Adipocyte (in vitro differentiated cells): ENCODE results near the gene LRRC3.
"Not testable (repeated sequence)": the region's sequence is repeated elsewhere in the genome, so short reads cannot be mapped to it uniquely, and the experiment has no call there.

Experiments
- DNase-seq: peaks from one replicate; pipeline ENCODE4 v3.0.0-alpha.2; 2015; ENCODE audit warnings: low read depth
- H3K27me3 ChIP-seq: replicated peaks from 2 replicates; pipeline ENCODE4 v1.7.0; 2013; ENCODE audit warnings: mild to moderate bottlenecking, low read length, moderate library complexity; ENCODE audit not compliant: control insufficient read depth, insufficient read depth
- H3K36me3 ChIP-seq: 2 replicates; pipeline ENCODE4 v1.7.0; 2013; ENCODE audit warnings: low read length, mild to moderate bottlenecking, moderate library complexity; ENCODE audit not compliant: control insufficient read depth, insufficient read depth, severe bottlenecking
- H3K4me1 ChIP-seq: 2 replicates; pipeline ENCODE4 v1.7.0; 2013; ENCODE audit warnings: mild to moderate bottlenecking, low read length, moderate library complexity; ENCODE audit not compliant: control insufficient read depth, insufficient read depth
- H3K4me3 ChIP-seq: 2 replicates; pipeline ENCODE4 v1.7.0; 2013; ENCODE audit warnings: mild to moderate bottlenecking, low read length, moderate library complexity
- H3K9ac ChIP-seq: 2 replicates; pipeline ENCODE4 v1.7.0; 2013; ENCODE audit warnings: mild to moderate bottlenecking, low read length, moderate library complexity
- H3K9me3 ChIP-seq: 2 replicates; pipeline ENCODE4 v1.7.0; 2013; ENCODE audit warnings: mild to moderate bottlenecking, low read length, moderate library complexity; ENCODE audit not compliant: control insufficient read depth

LRRC3 gene

DNA sequence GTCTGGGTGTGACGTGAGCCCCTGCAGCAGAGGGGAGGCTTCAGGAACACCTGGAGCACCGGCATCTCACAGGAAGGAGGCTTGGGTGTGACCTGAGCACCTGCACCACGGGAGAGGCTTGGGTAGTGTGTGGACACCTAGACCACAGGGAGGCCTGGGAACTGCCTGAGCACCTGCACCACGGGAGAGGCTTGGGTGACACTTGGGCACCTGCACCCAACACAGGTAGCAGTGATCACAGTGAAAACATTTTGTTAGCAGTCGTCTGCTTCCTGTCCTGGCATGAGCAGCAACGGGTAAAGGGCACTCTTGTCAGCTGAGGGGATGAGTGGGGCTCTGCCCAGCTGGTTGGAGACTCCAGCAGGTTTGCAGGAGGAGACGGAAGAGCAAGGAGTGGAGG is 22.4 kb downstream of the LRRC3 start:
- H3K4me1 ChIP-seq: peaks cover 3% of the 10 kb centered on the region
- no peak overlapping the region for H3K9ac ChIP-seq
- peaks cover 10% of the 10 kb centered on the region for H3K27me3 ChIP-seq
- no peak overlapping the region for H3K4me3 ChIP-seq
- DNase-seq: no peak
- no peaks in the 10 kb centered on the region for H3K36me3 ChIP-seq
- H3K9me3 ChIP-seq: no peaks in the 10 kb centered on the region

DNA sequence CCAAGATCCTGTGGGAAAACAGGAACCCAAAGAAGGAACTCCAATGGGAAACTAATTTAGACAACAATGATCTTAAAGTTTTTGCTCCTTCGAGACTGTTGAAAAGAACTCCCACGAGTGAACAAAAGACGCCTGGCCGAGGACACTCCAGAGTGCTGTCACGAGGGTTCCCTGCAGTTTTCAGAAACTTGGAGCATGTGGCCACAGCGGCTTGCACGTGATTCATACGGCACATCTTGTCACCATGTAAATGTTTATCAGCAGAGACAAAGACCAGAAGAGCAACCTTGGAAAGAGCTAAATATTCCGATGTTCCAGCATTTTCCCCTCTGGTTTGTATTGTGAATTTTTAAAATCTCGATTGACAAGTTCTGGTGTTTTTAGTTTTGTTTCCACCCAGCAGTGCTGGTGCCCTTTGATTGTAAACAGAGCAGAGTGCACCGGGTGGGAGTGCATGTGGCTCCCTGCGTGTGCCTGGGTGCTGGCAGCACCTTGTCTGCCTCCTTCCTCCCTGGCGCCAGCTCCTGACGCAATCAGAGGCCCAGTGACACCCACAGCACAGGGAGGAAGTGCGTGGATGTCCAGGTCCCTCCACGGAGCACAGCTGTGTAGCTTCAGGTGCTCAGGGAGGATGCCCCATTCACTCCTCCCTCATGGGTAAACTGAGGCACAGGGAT is 23.0 kb downstream of the LRRC3 start:
- DNase-seq: no peak

GRCh38 chr21:44478801-44479167 is 23.5 kb downstream of the LRRC3 start:
- H3K36me3 ChIP-seq: no peaks in the 10 kb centered on the region
- peaks cover 3% of the 10 kb centered on the region for H3K4me1 ChIP-seq
- no peak overlapping the region for H3K4me3 ChIP-seq
- H3K9ac ChIP-seq: no peak overlapping the region
- DNase-seq: no peak
- no peaks in the 10 kb centered on the region for H3K9me3 ChIP-seq
- peaks cover 20% of the 10 kb centered on the region for H3K27me3 ChIP-seq

More for the DNA sequence above, 23.0 kb downstream of the LRRC3 start:
- peaks cover 15% of the 10 kb centered on the region for H3K27me3 ChIP-seq
- no peak overlapping the region for H3K4me3 ChIP-seq
- H3K9me3 ChIP-seq: no peaks in the 10 kb centered on the region
- H3K9ac ChIP-seq: no peak overlapping the region
- H3K4me1 ChIP-seq: peaks cover 3% of the 10 kb centered on the region
- H3K36me3 ChIP-seq: no peaks in the 10 kb centered on the region

DNA sequence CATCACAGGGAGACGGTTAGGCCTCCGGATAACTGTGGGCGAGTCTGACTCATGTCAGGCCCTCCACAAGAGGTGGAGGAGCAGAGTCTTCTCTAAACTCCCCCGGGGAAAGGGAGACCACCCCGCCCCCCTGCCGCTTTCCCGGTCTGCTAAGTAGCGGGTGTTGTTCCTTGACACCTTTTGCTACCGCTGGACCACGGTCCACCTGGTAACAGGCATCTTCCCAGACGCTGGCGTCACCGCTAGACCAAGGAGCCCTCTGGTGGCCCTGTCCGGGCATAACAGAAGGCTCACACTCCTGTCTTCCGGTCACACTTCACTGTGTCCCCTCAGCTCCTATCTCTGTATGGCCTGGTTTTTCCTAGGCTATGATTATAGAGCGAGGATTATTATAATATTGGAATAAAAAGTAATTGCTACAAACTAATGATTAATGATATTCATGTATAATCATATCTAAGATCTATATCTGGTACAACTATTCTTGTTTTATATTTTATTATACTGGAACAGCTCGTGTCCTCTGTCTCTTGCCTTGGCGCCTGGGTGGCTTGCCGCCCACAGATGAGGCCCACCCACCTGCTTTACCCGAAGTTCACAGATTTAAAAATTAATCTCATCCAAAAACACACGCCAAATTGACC is 24.4 kb downstream of the LRRC3 start:
- H3K36me3 ChIP-seq, H3K9me3 ChIP-seq, H3K4me1 ChIP-seq, H3K9ac ChIP-seq, H3K4me3 ChIP-seq: not testable (repeated sequence)
- H3K27me3 ChIP-seq: peaks cover 25% of the 10 kb centered on the region
- peak; percentile 35 for DNase-seq

DNA sequence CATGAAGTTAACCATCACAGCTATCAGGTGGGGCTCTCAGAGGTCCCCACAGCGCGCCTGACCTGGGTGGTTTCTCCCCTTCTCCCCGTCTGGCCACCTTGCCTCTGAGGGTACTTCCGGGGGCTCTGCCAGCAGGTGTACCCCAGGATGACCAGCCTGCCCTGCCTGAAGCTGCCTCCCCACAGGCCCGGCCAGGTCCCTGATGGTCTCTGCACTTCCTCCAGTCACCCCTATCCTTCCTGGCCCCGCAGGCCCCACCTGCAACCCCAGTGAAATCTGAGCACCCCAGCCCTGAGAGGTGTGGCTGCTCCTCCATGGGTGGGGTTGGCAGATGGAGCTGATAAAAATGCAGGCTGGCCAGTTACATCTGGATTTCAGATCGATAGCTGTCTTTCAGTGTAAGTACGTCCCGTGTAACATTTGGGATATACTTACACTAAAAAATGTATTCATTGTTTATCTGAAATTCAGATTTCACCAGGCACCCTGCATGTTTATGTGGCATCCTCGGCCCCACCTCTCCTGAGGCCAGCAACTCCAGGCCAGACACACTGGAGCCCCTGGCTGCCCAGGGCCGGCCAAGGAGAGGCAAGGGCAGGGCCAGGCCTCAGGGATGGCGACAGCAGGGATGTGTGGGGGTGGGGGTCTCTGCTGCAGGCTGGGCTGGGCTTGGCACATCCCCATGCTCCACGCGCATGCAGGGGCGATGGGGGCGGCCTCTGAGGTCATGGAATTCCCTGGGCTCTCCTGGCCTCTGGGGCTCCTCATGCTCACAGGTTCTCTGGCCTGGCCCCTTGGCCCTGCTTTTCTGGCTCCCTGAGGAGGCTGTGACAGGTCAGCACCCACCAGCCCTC is 25.1 kb downstream of the LRRC3 start:
- peaks cover 3% of the 10 kb centered on the region for H3K4me1 ChIP-seq
- H3K36me3 ChIP-seq: no peaks in the 10 kb centered on the region
- H3K9ac ChIP-seq: no peak overlapping the region
- no peak for DNase-seq
- no peak overlapping the region for H3K4me3 ChIP-seq
- H3K9me3 ChIP-seq: no peaks in the 10 kb centered on the region
- H3K27me3 ChIP-seq: peaks cover 25% of the 10 kb centered on the region

DNA sequence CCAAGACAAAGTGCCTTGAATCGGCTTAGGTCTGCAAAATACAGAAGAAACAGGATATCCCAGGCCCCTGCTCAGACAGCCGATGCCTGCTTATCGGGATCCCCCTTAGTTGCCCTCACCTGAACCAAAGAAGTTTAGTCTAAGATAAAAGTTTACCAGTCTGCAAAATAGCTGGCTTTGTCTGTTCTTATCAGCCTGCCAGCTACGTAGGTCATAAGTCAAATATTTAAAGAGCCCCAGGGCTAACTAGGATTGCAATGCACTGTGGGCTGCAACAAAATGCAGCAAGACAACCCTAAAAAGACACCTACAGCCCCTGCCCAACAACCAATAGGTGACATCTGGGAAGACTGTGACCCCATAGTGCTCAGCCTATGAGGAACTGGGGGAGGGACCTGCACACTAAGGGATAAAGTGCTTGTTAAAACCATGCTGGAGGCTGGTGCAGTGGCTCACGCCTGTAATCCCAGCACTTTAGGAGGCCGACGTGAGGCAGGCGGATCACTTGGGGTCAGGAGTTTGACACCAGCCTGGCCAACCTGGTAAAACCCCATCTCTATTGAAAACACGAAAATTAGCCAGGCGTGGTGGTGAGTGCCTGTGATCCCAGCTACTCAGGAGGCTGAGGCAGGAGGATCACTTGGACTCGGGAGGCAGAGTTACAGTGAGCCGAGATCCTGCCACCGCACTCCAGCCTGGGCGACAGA is 27.4 kb downstream of the LRRC3 start:
- no peaks in the 10 kb centered on the region for H3K9me3 ChIP-seq
- no peak for DNase-seq
- no peaks in the 10 kb centered on the region for H3K36me3 ChIP-seq
- no peak overlapping the region for H3K4me3 ChIP-seq
- H3K9ac ChIP-seq: no peak overlapping the region
- peaks cover 24% of the 10 kb centered on the region for H3K27me3 ChIP-seq
- H3K4me1 ChIP-seq: peaks cover 3% of the 10 kb centered on the region

DNA sequence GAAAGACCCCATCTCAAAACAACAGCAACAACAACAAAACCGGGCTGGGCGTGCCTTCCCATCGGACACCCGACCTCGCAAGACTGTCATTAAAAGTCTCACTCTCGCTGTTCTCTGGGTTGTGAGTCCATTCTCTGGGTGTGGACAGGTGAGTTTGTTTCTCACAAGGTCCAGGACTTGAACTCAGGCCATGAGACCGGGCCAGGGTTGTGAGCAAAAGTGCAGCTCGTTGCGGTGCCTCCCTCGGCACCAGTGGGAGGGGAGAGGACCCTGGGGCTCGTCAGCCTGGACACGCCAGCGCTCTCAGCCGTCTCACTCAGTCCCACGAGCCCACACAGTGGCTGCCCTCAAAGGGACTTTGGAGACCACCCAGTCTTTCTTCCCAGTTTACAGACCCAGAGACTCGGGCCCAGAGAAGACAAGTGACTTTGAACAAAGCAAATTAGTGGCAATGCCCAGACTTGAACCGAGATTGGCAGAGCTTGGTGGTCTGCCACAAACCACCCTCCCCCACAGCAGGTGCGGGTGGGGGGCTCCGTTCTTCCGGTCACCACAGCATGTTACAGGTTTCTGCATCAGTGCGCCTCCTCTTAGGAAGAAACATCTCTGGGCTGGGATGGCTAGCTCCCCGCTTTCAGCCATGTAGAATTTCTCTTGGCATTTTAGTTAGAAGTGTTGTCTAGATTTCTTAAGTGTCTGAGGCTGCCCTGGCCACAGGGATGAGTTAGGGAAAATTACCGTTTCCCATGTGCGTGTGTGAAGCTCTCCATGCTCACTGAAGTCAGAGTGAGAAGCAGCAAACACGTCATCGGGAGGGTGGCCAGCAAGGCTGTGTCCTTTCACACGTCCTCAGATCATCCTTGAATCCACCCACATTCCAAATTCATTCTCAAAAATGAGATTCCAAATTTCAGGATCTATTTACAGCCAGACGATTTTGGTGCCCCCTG is 28.3 kb downstream of the LRRC3 start:
- DNase-seq: no peak
- no peak overlapping the region for H3K4me3 ChIP-seq

GRCh38 chr21:44484498-44485253 is 29.4 kb downstream of the LRRC3 start:
- Histone ChIP-seq H3K4me3 (no peak overlapping the region), H3K9ac (no peak overlapping the region)

More for the DNA sequence above, 28.3 kb downstream of the LRRC3 start:
- H3K9me3 ChIP-seq: no peaks in the 10 kb centered on the region
- peaks cover 3% of the 10 kb centered on the region for H3K4me1 ChIP-seq
- no peak overlapping the region for H3K9ac ChIP-seq
- H3K36me3 ChIP-seq: no peaks in the 10 kb centered on the region
- H3K27me3 ChIP-seq: peaks cover 24% of the 10 kb centered on the region

DNA sequence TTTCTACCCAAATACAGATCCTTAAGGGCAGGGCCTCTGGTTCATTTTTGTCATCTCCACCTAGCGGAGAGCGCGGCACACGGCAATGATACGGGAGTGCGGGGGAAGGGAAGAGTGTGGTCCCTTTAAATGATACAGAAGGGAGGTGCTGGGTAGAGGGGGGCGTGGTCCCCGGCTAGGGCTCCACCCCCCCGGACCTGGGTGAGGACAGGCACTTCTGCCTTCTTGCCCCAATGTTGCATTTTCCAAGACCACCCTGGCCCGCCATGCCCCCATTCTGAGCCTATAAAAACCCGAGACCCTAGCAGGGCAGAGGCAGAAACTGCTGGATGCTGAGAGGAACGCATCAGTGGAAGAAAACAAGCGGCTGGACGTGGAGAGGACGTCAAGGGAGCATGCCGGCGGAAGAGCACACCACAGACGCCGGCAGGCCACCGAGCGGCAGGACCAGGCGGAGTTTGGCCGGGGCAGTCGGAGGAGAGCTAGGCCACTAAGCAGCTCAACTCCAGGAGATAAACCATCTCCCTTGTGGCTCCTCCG is 30.0 kb downstream of the LRRC3 start:
- Histone ChIP-seq H3K9ac (peak overlapping the region; percentile 57), H3K36me3 (no peaks in the 10 kb centered on the region), H3K9me3 (no peaks in the 10 kb centered on the region), H3K27me3 (peaks cover 30% of the 10 kb centered on the region), H3K4me1 (peaks cover 3% of the 10 kb centered on the region), H3K4me3 (peak overlapping the region; percentile 75)
- no peak for DNase-seq

More at GRCh38 chr21:44484498-44485253, 29.4 kb downstream of the LRRC3 start:
- H3K27me3 ChIP-seq: peaks cover 25% of the 10 kb centered on the region
- peaks cover 3% of the 10 kb centered on the region for H3K4me1 ChIP-seq
- H3K9me3 ChIP-seq: no peaks in the 10 kb centered on the region
- H3K36me3 ChIP-seq: no peaks in the 10 kb centered on the region
- DNase-seq: no peak
